SK-N-SH (cell line): Measurements from ENCODE around the gene PXK. TPM values are rescaled to one million over a fixed set of nuclear protein-coding genes. Genes with fewer than 3 reads are reported as not detected.
A peak's percentile ranks its signal among the peaks of the same experiment; 100 is the strongest.

ENCODE experiments used
- CTCF ChIA-PET: fragments of 300-600, 350-600 bp; formaldehyde crosslinking; extraction: SDS; loops from one replicate; lab custom pipeline; 2021; lab: Yijun Ruan, JAX
- POLR2A ChIA-PET: fragments of 350-600 bp; sonication (Branson Sonifier 250); formaldehyde crosslinking; extraction: SDS; loops from one replicate; lab custom pipeline; 2020; ENCODE audit warnings: antibody characterized with exemption, inconsistent platforms; lab: Yijun Ruan, JAX
- DNase-seq: peaks from one replicate; pipeline ENCODE4 v3.0.0; 2012
- H2AFZ ChIP-seq: fragments of 200-600 bp; sonication (generic); 2 replicates; pipeline ENCODE4 v1.8.1; 2016; ENCODE audit warnings: antibody characterized with exemption, mild to moderate bottlenecking, low read depth
- H3F3A ChIP-seq: fragments of 200-600 bp; sonication (generic); replicated peaks from 2 replicates; pipeline ENCODE3; 2016; ENCODE audit warnings: antibody characterized with exemption, mild to moderate bottlenecking; ENCODE audit not compliant: insufficient read depth
- H3K27ac ChIP-seq, 2 experiments: fragments of 200-500 bp in 1 of 2; fragments of 200-600 bp in 1 of 2; sonication (Bioruptor generic) in 1 of 2; sonication (generic), shearing (Covaris generic) in 1 of 2; 2 replicates each; pipeline versions ENCODE4 v1.5.1 to v1.6.1; 2014 to 2016; ENCODE audit warnings: low read depth in 2 of 2, inconsistent platforms in 1 of 2, low read length in 1 of 2, mild to moderate bottlenecking in 1 of 2, mixed read lengths in 1 of 2
- H3K27me3 ChIP-seq: fragments of 200-600 bp; sonication (generic), shearing (Covaris generic); 2 replicates; pipeline ENCODE4 v1.6.1; 2016; ENCODE audit warnings: mixed run types; ENCODE audit not compliant: insufficient read depth
- H3K36me3 ChIP-seq, 2 experiments: fragments of 200-500 bp in 1 of 2; fragments of 200-600 bp in 1 of 2; sonication (Bioruptor generic) in 1 of 2; sonication (generic) in 1 of 2; replicated peaks in 1 of 2; 2 replicates each; pipeline versions ENCODE3 to v1.5.1; 2014 to 2016; ENCODE audit warnings: low read length in 1 of 2, mild to moderate bottlenecking in 1 of 2; ENCODE audit not compliant: insufficient read depth in 2 of 2, control insufficient read depth in 1 of 2
- H3K4me1 ChIP-seq, 2 experiments: fragments of 200-500 bp in 1 of 2; fragments of 200-600 bp in 1 of 2; sonication (Bioruptor generic) in 1 of 2; sonication (generic), shearing (Covaris generic) in 1 of 2; 2 replicates each; pipeline versions ENCODE4 v1.5.1 to v1.6.1; 2014 to 2016; ENCODE audit warnings: low read depth in 1 of 2, low read length in 1 of 2, mixed run types in 1 of 2; ENCODE audit not compliant: insufficient read depth in 2 of 2, control insufficient read depth in 1 of 2
- H3K4me2 ChIP-seq: fragments of 200-600 bp; sonication (generic), shearing (Covaris generic); 2 replicates; pipeline ENCODE4 v1.6.1; 2017; ENCODE audit warnings: mixed run types
- H3K4me3 ChIP-seq, 2 experiments: fragments of 200-500 bp in 1 of 2; fragments of 200-600 bp in 1 of 2; sonication (Bioruptor generic) in 1 of 2; sonication (generic), shearing (Covaris generic) in 1 of 2; 2 replicates each; pipeline versions ENCODE4 v1.5.1 to v1.8.1; 2014 to 2016; ENCODE audit warnings: low read depth in 2 of 2, inconsistent platforms in 1 of 2, low read length in 1 of 2, mild to moderate bottlenecking in 1 of 2, mixed read lengths in 1 of 2, moderate library complexity in 1 of 2
- H3K79me2 ChIP-seq: fragments of 200-600 bp; sonication (generic); 2 replicates; pipeline ENCODE4 v1.8.1; 2017; ENCODE audit warnings: mild to moderate bottlenecking; ENCODE audit not compliant: insufficient read depth
- H3K9ac ChIP-seq: fragments of 200-600 bp; sonication (generic); 2 replicates; pipeline ENCODE4 v1.6.1; 2017; ENCODE audit warnings: mixed run types
- H3K9me2 ChIP-seq: fragments of 200-600 bp; sonication (generic); 2 replicates; pipeline ENCODE4 v1.6.1; 2017; ENCODE audit warnings: mixed run types
- H3K9me3 ChIP-seq: fragments of 200-600 bp; sonication (generic); 2 replicates; pipeline ENCODE4 v1.6.1; 2017; ENCODE audit warnings: mixed run types, mild to moderate bottlenecking, moderate library complexity
- H4K20me1 ChIP-seq: fragments of 200-600 bp; sonication (generic); 2 replicates; pipeline ENCODE4 v1.6.1; 2017; ENCODE audit warnings: mild to moderate bottlenecking, mixed run types; ENCODE audit not compliant: insufficient read depth
- CHD2 ChIP-seq: fragments of 150-350 bp; IDR thresholded peaks from 2 replicates; pipeline ENCODE4 v1.6.1; 2018; ENCODE audit warnings: low read length; ENCODE audit not compliant: partially characterized antibody
- CTCF ChIP-seq: fragments of 200-600 bp; sonication (generic); IDR thresholded peaks from 2 replicates; pipeline ENCODE4 v1.6.1; 2017; ENCODE audit warnings: antibody characterized with exemption, mild to moderate bottlenecking, moderate library complexity
- ELF1 ChIP-seq: IDR thresholded peaks from 2 replicates; pipeline ENCODE4 v1.4.0; 2012
- EP300 ChIP-seq, 2 experiments: IDR thresholded peaks; 2 replicates each; pipeline versions ENCODE4 v1.4.0 to v1.6.1; 2012; ENCODE audit warnings: borderline replicate concordance in 1 of 2, low read depth in 1 of 2, low read length in 1 of 2
- FOSL2 ChIP-seq: IDR thresholded peaks from 2 replicates; pipeline ENCODE4 v1.4.0; 2012; ENCODE audit warnings: low read depth, mild to moderate bottlenecking, moderate library complexity, borderline replicate concordance
- FOXM1 ChIP-seq: IDR thresholded peaks from 2 replicates; pipeline ENCODE4 v1.4.0; 2012; ENCODE audit warnings: low read depth, mild to moderate bottlenecking
- GABPA ChIP-seq: IDR thresholded peaks from 2 replicates; pipeline ENCODE4 v1.4.0; 2012; ENCODE audit warnings: low read depth, mild to moderate bottlenecking
- GATA2 ChIP-seq: sonication (generic); formaldehyde crosslinking; IDR thresholded peaks from 2 replicates; pipeline ENCODE4 v1.5.0; 2020; ENCODE audit warnings: mild to moderate bottlenecking, missing genetic modification reagents
- MEF2A ChIP-seq: IDR thresholded peaks from 2 replicates; pipeline ENCODE4 v1.4.0; 2012; ENCODE audit warnings: low read depth, borderline replicate concordance
- PBX3 ChIP-seq: IDR thresholded peaks from 2 replicates; pipeline ENCODE4; 2012
- POLR2AphosphoS5 ChIP-seq: IDR thresholded peaks from 2 replicates; pipeline ENCODE4 v1.6.1; 2012; ENCODE audit warnings: low read depth, low read length
- RAD21 ChIP-seq: IDR thresholded peaks from 2 replicates; pipeline ENCODE4 v1.6.1; 2012; ENCODE audit warnings: mild to moderate bottlenecking, low read length
- RCOR1 ChIP-seq: fragments of 150-350 bp; IDR thresholded peaks from 2 replicates; pipeline ENCODE4 v1.6.1; 2017; ENCODE audit warnings: antibody characterized with exemption, low read length
- RFX5 ChIP-seq: IDR thresholded peaks from 2 replicates; pipeline ENCODE4 v1.6.1; 2012; ENCODE audit warnings: mild to moderate bottlenecking, improper control_type of control experiment, low read length
- RXRA ChIP-seq: IDR thresholded peaks from 2 replicates; pipeline ENCODE4 v1.4.0; 2012; ENCODE audit warnings: low read depth, mild to moderate bottlenecking, borderline replicate concordance
- SIN3A ChIP-seq: IDR thresholded peaks from 2 replicates; pipeline ENCODE4 v1.6.1; 2012; ENCODE audit warnings: low read depth, mild to moderate bottlenecking, low read length, moderate library complexity, borderline replicate concordance
- TAF1 ChIP-seq: IDR thresholded peaks from 2 replicates; pipeline ENCODE4 v1.6.1; 2012; ENCODE audit warnings: low read depth, mild to moderate bottlenecking, low read length, moderate library complexity, borderline replicate concordance
- TCF12 ChIP-seq: IDR thresholded peaks from 2 replicates; pipeline ENCODE4 v1.4.0; 2012
- YY1 ChIP-seq: IDR thresholded peaks from 2 replicates; pipeline ENCODE4 v1.4.0; 2012; ENCODE audit warnings: low read depth, mild to moderate bottlenecking
- ZBTB33 ChIP-seq: IDR thresholded peaks from 2 replicates; pipeline ENCODE4 v1.4.0; 2012; ENCODE audit warnings: low read depth, borderline replicate concordance
- WGBS: methylation state at CpG from one replicate; pipeline ENCODE4 v1.1.6; 2017; ENCODE audit warnings: low lambda C conversion rate; 5-methylcytosine and 5-hydroxymethylcytosine counted together
- polyA plus RNA-seq, 3 experiments: library from polyadenylated mRNA; depleted of rRNA; stranded (reverse); fragments of >200 nt; gene quantifications; 2 replicates each; pipeline ENCODE4 v1.2.3, GENCODE V29; 2012
- TF ChIP-seq, protein P1 (sequence below): fragments of 150-350 bp; IDR thresholded peaks from 2 replicates; pipeline ENCODE4 v1.6.1; 2016; ENCODE audit warnings: mild to moderate bottlenecking, low read depth, low read length
- TF ChIP-seq, protein P2 (sequence below): IDR thresholded peaks from 2 replicates; pipeline ENCODE4 v1.4.0; 2012; ENCODE audit warnings: low read depth, borderline replicate concordance

PXK gene
- polyA plus RNA-seq, 1 of the 3 experiments (the other 2 are of a cell fraction): 8.4 TPM

DNA sequence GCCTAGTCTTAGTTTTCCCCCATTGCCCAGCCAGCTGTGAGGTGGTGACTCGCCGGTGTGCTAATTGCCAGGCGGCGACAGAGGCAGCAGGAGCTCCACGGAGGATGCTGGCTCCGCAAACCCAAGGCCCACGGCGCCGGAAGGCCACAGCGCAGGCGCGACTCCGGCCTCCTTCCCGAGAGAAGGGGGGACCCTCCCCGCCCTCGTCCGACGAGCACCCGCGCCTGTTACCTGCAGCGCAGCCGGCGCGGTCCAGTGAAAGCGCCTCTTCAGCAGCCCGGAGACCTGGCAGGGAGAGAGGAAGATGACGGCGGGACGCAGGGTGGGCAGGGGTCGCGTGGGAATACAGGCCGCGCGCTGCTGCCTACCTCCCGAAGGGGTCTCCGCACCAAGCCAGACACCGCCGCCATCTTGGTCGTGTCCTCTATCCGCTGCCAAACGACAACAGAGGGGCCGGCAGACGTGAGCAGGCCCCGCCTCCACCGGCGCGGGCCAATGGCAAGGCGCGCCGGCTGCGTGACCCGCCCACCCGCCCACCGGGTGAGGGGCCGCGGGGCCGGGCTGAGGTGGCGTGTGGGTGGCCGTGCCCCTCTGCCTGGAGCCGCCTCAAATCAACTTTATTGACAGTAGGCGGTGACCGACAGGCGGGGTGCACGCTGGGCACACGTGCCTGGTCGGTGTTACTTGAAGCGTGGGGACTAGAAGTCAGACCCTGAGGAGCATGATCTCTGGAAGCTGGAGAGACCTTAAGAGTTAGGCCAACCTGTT lies 100.9 kb downstream of the PXK start, which contains the start of gene PDHB:
PDHB (minus strand) TSS at position 433 of the 768 bp plus-strand sequence; CDS start at position 410, 23 bp downstream.
- POLR2A ChIA-PET: interaction anchor here (0.7 to 1.0 kb wide), 5 partner anchors 10 to 128 kb away, joined by 3 to 5 read pairs (median 3); partner anchors contain the start of genes HTD2 and RPP14
- peak within 1 kb of the TSS; percentile 82 to 83 for H3K4me3 ChIP-seq
- H4K20me1 ChIP-seq: no peaks in the 10 kb centered on the region
- peak; percentile 98 for DNase-seq
- H3K9me3 ChIP-seq: no peaks in the 10 kb centered on the region
- peak within 1 kb of the TSS; percentile 89 for H3K4me2 ChIP-seq
- no peaks in the 10 kb centered on the region for H3F3A ChIP-seq
- H3K36me3 ChIP-seq: peaks cover 32 to 35% of the 10 kb centered on the region in 2 experiments
- WGBS: 2% methylated on average over 29 of the region's 67 CpGs
- H2AFZ ChIP-seq: peak within 1 kb of the TSS; percentile 94
- H3K27ac ChIP-seq: peak within 1 kb of the TSS; percentile 69 to 97
- peak within 1 kb of the TSS; percentile 86 for H3K9ac ChIP-seq
- peaks cover 6 to 15% of the 10 kb centered on the region in 2 experiments for H3K4me1 ChIP-seq
- H3K27me3 ChIP-seq: no peaks in the 10 kb centered on the region
- no peaks in the 10 kb centered on the region for H3K9me2 ChIP-seq
- H3K79me2 ChIP-seq: peaks cover 20% of the 10 kb centered on the region
- CTCF ChIA-PET: interaction anchor here (0.6 to 3.6 kb wide), 4 partner anchors 16 to 197 kb away, joined by 3 to 10 read pairs (median 4); partner anchors contain the start of genes HTD2 and RPP14
- TF ChIP-seq RCOR1 (no peak), GATA2 (CRISPR knock-in tag) (no peak), ZBTB33 (no peak), FOXM1 (no peak), PBX3 (peak; percentile 69), TAF1 (peak; percentile 77; the same call in 1 of the 2 replicates), CHD2 (no peak), RAD21 (no peak), GABPA (no peak), TCF12 (no peak), ELF1 (no peak), SIN3A (peak; percentile 32; the same call in 1 of the 2 replicates), EP300 (IDR thresholded peaks at IDR 0.05; ENCODE audit: borderline replicate concordance in 1 of 2, low read depth in 1 of 2, low read length in 1 of 2) (0 out of 4 replicates have a peak, but pooled peaks of 1 of the 2 experiments have one; percentile 8), CTCF (no peak), FOSL2 (no peak), MEF2A (no peak), YY1 (peak; percentile 96), POLR2AphosphoS5 (peak; percentile 95), RXRA (no peak), RFX5 (no peak)
- TF ChIP-seq, protein P1, sequence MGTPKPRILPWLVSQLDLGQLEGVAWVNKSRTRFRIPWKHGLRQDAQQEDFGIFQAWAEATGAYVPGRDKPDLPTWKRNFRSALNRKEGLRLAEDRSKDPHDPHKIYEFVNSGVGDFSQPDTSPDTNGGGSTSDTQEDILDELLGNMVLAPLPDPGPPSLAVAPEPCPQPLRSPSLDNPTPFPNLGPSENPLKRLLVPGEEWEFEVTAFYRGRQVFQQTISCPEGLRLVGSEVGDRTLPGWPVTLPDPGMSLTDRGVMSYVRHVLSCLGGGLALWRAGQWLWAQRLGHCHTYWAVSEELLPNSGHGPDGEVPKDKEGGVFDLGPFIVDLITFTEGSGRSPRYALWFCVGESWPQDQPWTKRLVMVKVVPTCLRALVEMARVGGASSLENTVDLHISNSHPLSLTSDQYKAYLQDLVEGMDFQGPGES: no peak
- TF ChIP-seq, protein P2, sequence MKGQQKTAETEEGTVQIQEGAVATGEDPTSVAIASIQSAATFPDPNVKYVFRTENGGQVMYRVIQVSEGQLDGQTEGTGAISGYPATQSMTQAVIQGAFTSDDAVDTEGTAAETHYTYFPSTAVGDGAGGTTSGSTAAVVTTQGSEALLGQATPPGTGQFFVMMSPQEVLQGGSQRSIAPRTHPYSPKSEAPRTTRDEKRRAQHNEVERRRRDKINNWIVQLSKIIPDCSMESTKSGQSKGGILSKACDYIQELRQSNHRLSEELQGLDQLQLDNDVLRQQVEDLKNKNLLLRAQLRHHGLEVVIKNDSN: no peak
